GM18505 (cell line): ENCODE data around the gene RRM1.

ENCODE experiments used
- ATAC-seq: cut with Tn5 transposase; IDR thresholded peaks from one replicate; pipeline ENCODE4 v1.9.1; 2021; ENCODE audit not compliant: unreplicated experiment
- POLR2A ChIP-seq: IDR thresholded peaks from 4 replicates; pipeline ENCODE4 v1.6.1; 2011; ENCODE audit warnings: borderline replicate concordance; ENCODE audit not compliant: insufficient read depth, insufficient read length; ENCODE audit errors: extremely low read depth

RRM1 gene

DNA sequence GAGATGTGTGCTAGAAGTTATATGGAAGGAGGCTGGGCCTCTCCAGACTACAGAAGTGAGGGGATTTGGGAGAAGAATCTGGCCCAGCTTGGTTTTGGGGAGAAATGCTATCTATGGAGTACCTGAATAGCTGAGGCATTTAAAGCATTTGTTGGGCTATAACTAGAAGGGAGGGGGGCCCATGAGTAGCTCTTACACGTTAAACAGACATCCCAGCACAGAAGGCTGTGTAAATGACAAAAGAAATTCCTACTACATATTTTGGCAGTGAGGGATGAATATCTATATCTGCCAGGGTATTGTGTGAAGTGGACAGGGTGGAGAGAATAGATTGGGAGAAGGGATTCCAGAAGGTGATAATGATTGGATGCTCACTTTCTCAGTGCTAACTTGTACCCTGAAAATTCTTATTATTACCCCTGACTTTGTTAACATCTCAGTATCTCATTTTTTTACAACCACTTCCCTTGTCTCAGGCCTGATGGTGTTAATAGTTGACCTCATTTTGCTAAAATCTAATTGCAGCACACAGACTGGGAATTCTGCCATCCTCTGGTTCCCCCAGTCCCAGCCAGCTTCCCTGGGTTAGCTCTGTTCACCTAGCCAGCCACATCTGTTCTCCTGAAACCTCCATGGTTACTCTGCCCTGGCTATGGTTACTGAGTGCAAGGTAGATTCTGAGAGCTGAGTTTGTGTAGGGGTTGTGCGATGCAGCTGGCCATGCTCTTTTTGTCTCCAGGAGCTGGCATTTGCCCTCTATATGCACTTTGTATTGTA is 28.8 kb upstream of the RRM1 start:
- no peak for ATAC-seq
- TF ChIP-seq POLR2A, result no peak

DNA sequence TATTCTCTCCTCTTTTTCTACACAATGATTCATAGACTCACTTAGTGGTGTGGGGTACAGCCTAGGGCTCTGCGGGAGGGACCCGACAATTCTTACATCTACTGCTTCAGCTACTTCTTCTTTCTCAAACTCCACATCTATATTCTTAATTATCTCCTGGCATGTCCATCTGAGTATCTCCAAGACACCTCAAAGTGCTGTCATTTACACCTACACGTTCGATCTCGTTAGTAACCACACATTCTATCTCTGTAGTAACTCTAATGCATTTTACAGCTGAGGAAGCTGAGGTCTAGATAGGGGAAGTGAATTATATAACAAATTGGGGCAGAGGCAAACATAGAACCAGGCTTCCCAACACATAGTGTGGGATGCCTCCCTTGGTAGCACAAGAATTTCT is 27.7 kb upstream of the RRM1 start:
- TF ChIP-seq POLR2A, result no peak
- ATAC-seq, result no peak

DNA sequence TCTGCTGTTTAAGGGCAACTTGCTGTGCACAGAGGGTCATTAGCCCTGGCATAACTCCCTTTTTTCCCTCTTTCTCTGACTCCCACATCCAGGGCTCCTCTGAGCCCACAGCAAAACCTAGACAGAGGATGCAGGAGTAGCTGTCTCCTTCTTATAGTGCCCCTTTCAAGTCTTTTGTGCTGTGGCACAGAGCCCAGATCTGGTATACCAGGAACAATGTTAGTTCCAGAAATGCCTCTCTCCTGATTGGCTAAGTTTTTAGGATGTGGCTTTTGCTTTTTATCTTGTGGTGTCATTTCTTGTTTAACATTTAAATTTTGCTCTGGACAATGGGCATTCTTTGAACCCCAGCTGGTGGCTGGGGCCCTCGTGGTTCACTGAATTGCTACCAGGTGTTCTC is 25.6 kb upstream of the RRM1 start:
- TF ChIP-seq POLR2A, result no peak
- ATAC-seq, result no peak

DNA sequence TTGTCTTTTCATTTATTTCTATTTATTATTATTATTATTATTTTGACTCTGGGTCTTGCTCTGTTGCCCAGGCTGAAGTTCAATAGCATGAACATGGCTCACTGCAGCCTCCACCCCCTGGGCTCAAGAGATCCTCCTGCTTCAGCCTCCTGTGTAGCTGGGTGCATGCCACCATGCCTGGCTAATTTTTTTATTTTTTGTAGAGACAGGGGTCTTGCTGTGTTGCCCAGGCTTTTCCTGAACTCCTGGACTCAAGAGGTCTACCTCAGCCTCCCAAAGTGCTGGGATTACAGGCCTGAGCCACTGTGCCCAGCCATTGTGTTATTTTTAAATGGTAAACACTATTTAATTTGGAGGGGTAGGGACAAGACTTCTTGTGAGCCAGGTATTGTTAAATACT is 23.3 kb upstream of the RRM1 start:
- no peak for ATAC-seq
- no peak for TF ChIP-seq POLR2A

DNA sequence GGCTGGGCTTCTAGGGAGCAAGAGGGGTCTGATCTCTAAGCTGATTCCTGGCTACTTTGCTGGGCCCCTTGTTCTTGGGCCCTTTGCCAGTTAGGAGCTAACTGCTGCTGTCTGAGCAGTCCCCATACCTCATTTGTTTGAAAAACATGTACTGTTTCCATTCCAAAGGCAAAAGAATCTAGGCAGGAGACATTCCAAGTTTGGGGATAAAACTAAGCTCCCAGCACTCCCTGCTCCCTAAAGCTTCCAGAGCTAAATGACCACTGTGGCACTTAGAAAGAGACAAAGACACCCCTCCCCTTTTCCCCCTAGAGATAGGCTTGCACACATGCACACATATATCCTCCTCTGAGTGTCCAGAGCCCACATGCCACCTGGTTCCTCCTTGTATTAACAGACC is 22.7 kb upstream of the RRM1 start:
- no peak for TF ChIP-seq POLR2A
- no peak for ATAC-seq

DNA sequence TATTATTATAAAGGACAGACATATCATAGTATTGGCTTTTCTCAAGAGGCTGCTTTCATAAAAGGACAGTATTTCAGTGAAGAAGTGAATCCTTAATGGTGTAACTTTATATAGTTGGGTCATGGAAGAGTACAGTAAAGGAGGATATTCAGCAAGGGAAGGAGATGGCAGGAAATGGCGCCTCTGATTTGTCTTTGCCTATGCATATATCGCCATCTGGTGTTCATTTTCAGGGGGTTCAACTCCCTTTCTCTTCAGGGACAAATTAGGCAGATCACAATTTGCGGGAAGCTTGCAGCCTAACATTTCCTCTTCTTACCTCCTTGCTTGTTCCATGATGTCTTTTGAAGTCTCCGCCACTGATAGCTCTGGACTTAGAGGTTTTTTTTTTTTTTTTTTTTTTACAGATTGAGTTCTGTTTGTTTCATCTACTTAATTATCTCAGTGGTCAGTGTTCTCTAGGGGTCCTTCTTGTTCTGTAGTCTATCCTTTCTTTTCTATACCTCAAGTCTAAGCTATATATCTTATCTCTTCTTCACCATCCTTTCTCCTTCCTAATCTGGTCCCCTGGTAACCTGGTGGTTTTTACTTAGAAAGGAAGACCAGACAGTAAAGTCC is 21.8 kb upstream of the RRM1 start:
- ATAC-seq, result no peak
- no peak for TF ChIP-seq POLR2A

DNA sequence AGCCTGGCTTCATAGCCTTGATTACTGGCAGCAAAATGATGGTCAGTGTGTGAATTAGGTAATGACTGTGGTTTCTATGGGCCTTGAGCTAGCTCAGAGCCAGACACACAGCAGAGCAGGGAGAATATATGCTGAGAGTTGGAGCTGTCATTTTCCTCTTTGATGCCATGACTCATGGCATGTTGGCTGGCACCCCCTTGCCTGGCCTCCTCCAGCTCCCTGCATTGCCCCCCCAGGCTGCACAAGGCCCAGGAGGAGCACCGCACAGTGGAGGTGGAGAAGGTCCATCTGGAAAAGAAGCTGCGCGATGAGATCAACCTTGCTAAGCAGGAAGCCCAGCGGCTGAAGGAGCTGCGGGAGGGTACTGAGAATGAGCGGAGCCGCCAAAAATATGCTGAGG is 20.3 kb upstream of the RRM1 start:
- no peak for TF ChIP-seq POLR2A
- no peak for ATAC-seq

DNA sequence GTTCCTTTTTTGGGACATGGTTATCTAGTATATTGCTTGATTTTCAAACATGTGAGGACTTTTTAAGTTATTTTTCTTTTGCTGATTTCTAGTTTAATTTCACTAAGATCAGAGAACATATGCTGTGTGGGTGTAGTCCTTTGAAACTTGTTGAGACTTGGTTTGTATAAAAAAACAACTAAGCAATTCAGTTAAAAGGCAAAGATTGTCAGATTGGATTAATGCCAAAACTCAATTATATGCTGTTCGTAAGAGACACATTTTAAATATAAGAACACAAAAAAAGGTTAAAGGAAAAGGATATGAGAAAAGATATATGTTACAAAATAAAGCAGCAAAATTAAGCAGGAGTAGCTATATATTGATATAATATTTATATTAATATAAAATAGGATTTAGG is 17.8 kb upstream of the RRM1 start:
- TF ChIP-seq POLR2A, result no peak
- no peak for ATAC-seq

DNA sequence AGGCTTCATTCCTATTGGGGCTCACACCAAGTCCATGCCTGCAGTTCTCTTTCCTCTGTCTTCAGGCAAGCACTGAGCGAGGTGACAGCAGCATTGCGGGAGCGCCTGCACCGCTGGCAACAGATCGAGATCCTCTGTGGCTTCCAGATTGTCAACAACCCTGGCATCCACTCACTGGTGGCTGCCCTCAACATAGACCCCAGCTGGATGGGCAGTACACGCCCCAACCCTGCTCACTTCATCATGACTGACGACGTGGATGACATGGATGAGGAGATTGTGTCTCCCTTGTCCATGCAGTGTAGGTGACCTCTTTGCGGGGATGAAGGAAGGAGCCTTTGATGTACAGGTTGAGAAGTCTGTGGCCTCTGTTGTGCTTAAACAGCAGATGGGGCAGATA is 11.4 kb upstream of the RRM1 start:
- ATAC-seq, result no peak
- no peak for TF ChIP-seq POLR2A

DNA sequence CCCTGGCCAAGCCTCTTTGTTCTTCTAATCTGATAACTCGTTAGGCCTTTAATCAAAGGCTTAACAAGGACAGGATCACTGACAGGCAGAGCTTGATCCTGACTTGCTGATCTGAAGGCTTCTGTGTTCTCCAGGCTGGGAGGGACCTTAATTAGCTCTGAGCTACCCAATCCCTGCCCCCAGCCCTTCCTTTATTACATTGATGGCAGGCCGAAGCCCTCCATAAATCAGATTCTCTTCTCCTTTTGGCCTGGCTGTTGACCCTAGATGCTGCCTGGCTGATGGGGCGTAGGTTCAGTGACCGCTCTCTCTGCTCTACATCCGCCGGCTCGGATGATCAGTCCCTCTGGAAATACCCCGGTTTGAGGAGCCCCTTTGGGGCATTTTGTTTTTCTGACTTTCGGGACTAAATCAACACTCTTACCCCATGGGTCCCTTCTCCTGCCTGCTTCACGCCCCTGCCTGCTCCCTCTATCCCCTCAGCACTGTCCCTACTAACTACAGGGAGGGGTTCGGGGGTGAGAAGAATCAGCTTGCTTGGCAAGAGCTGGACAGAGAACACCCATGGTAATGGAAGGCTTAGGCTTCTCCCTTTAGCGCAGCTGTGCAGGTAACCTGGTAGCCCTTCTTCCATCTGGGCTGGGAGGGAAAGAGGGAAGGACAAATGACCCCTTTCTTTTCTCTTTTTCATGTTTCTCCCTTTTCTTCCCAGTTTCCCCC is 10.0 kb upstream of the RRM1 start:
- ATAC-seq, result no peak
- no peak for TF ChIP-seq POLR2A

DNA sequence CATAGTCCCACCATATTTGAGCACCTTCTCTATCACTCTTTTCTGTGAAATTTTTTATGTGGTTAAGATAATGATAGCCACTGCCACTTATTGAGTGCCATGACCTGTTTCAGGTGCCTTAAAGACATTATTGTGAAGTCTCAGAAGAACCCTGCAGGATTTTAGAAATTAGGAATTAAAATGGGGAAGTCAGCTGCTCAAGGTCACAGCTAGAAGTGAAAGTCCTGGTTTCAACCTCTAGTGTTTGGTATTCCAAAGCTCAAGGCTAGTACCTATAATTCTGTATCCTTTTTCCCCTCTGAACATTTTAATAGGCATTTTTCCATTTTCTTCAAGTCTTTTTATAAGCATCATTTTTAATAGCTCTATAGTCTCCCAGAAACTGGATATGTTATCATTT is 9.0 kb upstream of the RRM1 start:
- ATAC-seq, result no peak
- TF ChIP-seq POLR2A, result no peak

DNA sequence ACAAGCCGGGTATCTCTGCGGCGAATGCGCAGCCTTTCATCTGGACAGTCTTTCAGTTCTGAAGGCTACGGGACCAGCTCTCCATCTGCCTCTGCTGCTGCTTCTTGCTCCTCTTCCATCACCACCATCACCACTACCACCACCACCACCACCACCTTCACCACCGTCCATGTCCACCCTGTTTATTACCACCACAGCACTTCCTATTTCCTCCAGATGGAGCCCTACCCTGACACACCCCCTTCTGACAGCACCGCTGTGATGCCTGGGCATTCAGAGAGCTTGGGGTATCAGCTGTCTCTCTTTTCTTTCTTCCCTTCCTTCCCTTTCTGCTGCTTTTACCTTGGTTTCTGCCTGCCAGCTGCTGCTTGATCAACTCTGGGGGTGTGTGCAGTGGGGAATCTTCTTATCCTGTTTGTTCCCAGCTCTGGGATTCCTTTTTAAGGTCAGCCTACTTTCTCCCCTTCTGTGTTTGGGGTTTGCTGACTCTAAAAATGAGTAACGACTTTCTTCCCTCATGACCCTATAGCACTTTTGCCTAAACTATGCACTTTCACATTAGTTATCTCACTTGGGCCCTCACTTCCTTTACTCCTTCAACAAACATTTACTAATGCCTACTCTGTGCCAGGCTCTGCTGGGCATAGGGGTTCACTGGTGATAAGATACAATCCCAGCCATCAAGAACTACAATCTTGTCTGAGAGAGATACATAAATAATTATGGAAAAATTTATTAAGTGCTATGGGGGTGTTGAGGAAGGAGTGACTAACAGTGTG is 7.8 kb upstream of the RRM1 start:
- ATAC-seq, result no peak
- TF ChIP-seq POLR2A, result no peak

DNA sequence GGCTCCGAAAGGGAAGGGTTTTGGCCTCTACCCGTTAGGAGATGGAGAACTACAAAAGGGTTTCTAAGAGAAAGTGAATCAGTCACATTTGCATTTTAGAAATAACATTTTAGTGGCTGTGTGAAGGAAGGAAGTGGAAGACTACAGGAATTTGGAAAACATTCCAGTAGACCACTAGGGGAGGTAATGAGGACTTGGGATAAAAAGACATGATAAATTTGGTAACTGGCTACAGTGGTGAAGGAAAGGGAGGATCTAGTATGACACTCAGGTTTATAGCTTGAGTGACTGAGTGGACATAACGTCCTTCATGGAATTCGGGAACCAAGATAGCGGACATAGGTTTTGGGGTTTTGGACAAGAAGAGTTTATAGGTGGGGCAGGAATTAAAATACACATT is 7.0 kb upstream of the RRM1 start:
- ATAC-seq, result no peak
- TF ChIP-seq POLR2A, result no peak
